ENCODE data around the gene MAEL. TPM values are rescaled to one million over a fixed set of nuclear protein-coding genes. Genes with fewer than 3 reads are reported as not detected.

Gene MAEL
- total RNA-seq, 1 experiment from 2014 or later: not detected

DNA sequence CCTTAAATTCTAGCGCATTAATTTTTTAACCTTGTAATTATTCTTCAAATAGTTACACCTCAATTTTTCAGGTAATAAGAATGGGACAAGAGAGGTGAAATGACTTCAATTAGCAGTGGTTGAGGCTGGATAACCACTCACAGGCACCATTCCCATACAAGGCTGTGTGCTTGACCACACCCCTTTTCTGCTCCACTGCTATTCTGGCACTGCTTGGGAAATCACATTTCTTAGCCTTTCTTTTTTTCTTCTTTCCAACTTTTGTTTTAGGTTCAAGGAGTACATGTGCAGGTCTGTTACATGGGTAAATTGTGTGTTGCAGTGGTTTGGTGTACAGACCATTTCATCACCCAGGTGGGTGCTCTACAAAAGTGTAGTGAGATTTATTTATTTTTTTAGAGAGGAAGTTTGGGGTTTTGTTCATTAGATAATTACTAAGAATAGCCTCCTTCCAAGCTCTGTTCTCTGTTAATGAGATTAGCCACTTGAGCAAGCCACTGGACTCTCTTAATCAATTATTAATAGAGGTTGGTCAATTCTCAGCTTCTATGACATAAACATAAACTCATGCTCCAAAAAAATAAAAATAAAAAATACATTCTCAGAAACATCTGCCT is 28.1 kb upstream of the MAEL start:
- Histone ChIP-seq H3K14ac (ENCODE audit: insufficient read depth, low read length) (no peak overlapping the region), H4K91ac (ENCODE audit: insufficient read length, low read depth, low read length) (no peak overlapping the region), H3K4me2 (ENCODE audit: insufficient read depth, insufficient read length, low read length) (no peak overlapping the region), H3K18ac (ENCODE audit: insufficient read length, low read depth, low read length) (no peak overlapping the region), H2BK12ac (ENCODE audit: insufficient read length, low read depth, low read length) (no peak overlapping the region), H3T11ph (ENCODE audit: low read length) (no peak overlapping the region), H2AK5ac (ENCODE audit: insufficient read length, low read length) (no peak overlapping the region), H2BK120ac (ENCODE audit: low read depth, low read length, poor library complexity, severe bottlenecking) (no peak overlapping the region), H3K9me3 (ENCODE audit: control insufficient read depth, low read depth, low read length) (no peaks in the 10 kb centered on the region), H2AFZ (ENCODE audit: low read length) (no peak overlapping the region), H3K79me2 (ENCODE audit: insufficient read depth, low read length) (no peaks in the 10 kb centered on the region), H3K56ac (ENCODE audit: insufficient read length, low read depth, low read length) (no peak overlapping the region), H3K27me3 (ENCODE audit: insufficient read depth, low read length) (no peaks in the 10 kb centered on the region), H3K23ac (ENCODE audit: insufficient read length, low read depth, low read length) (no peak overlapping the region), H3K23me2 (ENCODE audit: insufficient read length, low read depth, low read length, poor library complexity, severe bottlenecking) (no peaks in the 10 kb centered on the region), H4K5ac (ENCODE audit: insufficient read length, low read depth, low read length) (no peak overlapping the region), H3K4me1 (ENCODE audit: insufficient read depth, low read length) (no peaks in the 10 kb centered on the region), H4K20me1 (ENCODE audit: control insufficient read depth, insufficient read depth, insufficient read length) (no peaks in the 10 kb centered on the region), H4K8ac (replicated peaks; ENCODE audit: insufficient read length, low read depth, low read length) (no peak overlapping the region), H3K4ac (ENCODE audit: low read depth, low read length) (no peak overlapping the region), H2BK15ac (ENCODE audit: low read depth, low read length) (no peak overlapping the region), H3K9ac (ENCODE audit: extremely low read depth, insufficient read length, low read length) (no peak overlapping the region), H3K27ac (ENCODE audit: insufficient read length, low read depth, low read length) (no peak overlapping the region), H3K79me1 (ENCODE audit: insufficient read depth, low read depth, low read length, poor library complexity, severe bottlenecking) (no peaks in the 10 kb centered on the region), H2BK20ac (ENCODE audit: low read depth, low read length, poor library complexity, severe bottlenecking) (no peak overlapping the region), H2BK5ac (ENCODE audit: insufficient read length, low read length) (no peak overlapping the region)
- Mint-ChIP-seq H3K4me1 (peaks cover 0 to 2% of the 10 kb centered on the region in 2 experiments; a peak in 1 of 4 replicates), H3K4me3 (no peak overlapping the region), H3K27ac (no peak overlapping the region), H3K27me3 (ENCODE audit: low read depth) (peaks cover 22% of the 10 kb centered on the region), H3K9me3 (no peaks in the 10 kb centered on the region), H3K36me3 (ENCODE audit: insufficient read depth in 1 of 3, low read depth in 3 of 3) (no peaks in the 10 kb centered on the region)
- no CpG with 5 or more reads among the region's 1 CpG for WGBS (ENCODE audit: extremely low coverage, insufficient read length, low lambda C conversion rate)
- no peak for DNase-seq
- TF ChIP-seq, protein P1, sequence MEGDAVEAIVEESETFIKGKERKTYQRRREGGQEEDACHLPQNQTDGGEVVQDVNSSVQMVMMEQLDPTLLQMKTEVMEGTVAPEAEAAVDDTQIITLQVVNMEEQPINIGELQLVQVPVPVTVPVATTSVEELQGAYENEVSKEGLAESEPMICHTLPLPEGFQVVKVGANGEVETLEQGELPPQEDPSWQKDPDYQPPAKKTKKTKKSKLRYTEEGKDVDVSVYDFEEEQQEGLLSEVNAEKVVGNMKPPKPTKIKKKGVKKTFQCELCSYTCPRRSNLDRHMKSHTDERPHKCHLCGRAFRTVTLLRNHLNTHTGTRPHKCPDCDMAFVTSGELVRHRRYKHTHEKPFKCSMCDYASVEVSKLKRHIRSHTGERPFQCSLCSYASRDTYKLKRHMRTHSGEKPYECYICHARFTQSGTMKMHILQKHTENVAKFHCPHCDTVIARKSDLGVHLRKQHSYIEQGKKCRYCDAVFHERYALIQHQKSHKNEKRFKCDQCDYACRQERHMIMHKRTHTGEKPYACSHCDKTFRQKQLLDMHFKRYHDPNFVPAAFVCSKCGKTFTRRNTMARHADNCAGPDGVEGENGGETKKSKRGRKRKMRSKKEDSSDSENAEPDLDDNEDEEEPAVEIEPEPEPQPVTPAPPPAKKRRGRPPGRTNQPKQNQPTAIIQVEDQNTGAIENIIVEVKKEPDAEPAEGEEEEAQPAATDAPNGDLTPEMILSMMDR (conservative IDR thresholded peaks at IDR 0.05): no peak

Measured in H9 (cell line).